RWPE1 (cell line): Measurements from ENCODE around the gene PGBD1.
A peak's percentile ranks its signal among the peaks of the same experiment; 100 is the strongest.

Source experiments
- CTCF ChIA-PET: fragments of 350-600 bp; sonication (Branson Sonifier 250); formaldehyde crosslinking; extraction: SDS; loops from one replicate; lab custom pipeline; 2021; lab: Yijun Ruan, JAX
- POLR2A ChIA-PET: fragments of 400-600 bp; formaldehyde crosslinking; extraction: SDS; loops from one replicate; lab custom pipeline; 2020; ENCODE audit warnings: antibody characterized with exemption; ENCODE audit not compliant: low non-redundant PET; lab: Yijun Ruan, JAX
- DNase-seq: peaks from one replicate; pipeline ENCODE4 v3.0.0; 2012; ENCODE audit warnings: low spot score
- H3K27ac ChIP-seq: fragments of 450-650 bp; 2 replicates; pipeline ENCODE4 v1.5.1; 2017
- CTCF ChIP-seq: fragments of 450-650 bp; conservative IDR thresholded peaks from 2 replicates; pipeline ENCODE4 v1.5.1; 2017; ENCODE audit warnings: low read depth, mild to moderate bottlenecking

PGBD1 gene

DNA sequence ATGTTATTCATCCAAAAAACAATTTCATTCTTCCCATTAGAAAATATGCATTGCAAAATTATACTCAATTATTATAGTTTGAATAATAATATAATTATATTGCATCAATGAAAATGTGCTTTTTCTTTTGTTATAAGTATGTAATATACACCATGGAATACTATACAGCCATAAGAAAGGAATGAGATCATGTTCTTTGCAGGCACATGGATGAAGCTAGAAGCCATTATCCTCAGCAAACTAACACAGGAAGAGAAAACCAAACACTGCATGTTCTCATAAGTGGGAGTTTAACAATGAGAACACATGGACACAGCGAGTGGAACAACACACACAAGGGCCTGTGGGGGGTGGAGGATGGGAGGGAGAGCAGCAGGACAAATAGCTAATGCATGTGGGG is 24.3 kb upstream of the PGBD1 start:
- ChIA-PET CTCF (no interaction called here), POLR2A (no interaction called here)
- no peak for DNase-seq

DNA sequence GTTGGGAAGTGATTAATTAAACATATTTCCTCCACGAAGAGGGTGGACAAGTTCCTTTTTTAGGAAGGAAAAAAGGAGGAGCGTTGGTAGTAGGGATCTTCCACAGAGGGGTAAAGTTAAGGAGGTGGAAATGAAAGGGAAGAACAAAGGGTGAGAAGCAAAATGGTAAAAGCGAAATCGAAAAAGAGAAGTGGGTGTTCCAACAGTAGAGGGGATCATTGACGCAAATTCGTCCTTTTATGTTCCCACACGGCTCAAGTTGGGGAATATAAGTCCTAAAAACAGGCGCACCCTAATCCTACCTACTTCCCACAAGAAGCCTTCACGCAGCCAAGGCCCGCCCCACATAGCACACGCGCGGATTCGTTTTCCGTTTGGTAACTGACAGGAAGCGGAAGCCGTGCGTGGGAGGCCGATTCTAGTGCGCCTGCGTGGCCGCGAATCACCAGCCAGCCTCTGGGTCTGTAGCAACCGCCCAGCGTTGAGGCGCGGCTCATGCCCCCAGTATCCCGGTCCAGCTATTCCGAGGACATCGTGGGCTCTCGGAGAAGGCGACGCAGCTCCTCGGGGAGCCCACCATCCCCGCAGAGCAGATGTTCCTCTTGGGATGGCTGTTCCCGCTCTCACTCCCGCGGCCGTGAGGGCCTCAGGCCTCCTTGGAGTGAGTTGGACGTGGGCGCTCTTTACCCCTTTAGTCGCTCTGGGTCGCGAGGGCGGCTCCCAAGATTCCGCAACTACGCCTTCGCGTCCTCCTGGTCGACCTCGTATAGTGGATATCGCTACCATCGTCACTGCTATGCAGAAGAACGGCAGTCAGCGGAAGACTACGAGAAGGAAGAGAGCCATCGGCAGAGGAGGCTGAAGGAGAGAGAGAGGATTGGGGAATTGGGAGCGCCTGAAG is 22.2 kb upstream of the PGBD1 start, which contains the start of gene NKAPL:
Gene NKAPL (plus strand): TSS at position 421 of the 901 bp plus-strand sequence. CDS start 75 bp downstream, at position 496.
- no peak for DNase-seq

More for the DNA sequence above, 24.3 kb upstream of the PGBD1 start:
- no peak overlapping the region for H3K27ac ChIP-seq
- TF ChIP-seq CTCF = no peak

DNA sequence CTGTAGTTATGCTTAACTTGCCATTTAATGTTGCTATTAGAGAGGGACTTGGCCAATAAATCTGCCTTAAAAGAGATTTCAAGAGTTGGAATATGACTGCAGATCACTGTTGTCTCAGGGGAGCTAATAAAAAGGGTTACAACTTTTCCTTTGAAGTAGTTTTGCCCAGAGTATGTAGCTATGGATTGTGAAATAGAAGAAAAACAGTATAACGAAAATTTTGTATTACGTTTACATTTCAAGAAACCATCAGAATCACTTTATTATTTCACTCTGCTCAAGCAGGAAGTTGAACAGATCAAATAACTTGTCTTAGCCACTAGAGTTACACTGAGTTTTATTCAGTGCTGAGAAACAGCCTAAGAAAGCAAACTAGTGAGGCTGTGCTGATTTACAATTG is 17.4 kb upstream of the PGBD1 start:
- TF ChIP-seq CTCF = no peak
- H3K27ac ChIP-seq = no peak overlapping the region
- CTCF ChIA-PET = no interaction called here
- DNase-seq = no peak
- POLR2A ChIA-PET = no interaction called here

More for the DNA sequence above, 22.2 kb upstream of the PGBD1 start, which contains the start of gene NKAPL:
- no peak within 1 kb of the TSS for H3K27ac ChIP-seq
- CTCF ChIA-PET = no interaction called here
- TF ChIP-seq CTCF = no peak
- POLR2A ChIA-PET = no interaction called here

DNA sequence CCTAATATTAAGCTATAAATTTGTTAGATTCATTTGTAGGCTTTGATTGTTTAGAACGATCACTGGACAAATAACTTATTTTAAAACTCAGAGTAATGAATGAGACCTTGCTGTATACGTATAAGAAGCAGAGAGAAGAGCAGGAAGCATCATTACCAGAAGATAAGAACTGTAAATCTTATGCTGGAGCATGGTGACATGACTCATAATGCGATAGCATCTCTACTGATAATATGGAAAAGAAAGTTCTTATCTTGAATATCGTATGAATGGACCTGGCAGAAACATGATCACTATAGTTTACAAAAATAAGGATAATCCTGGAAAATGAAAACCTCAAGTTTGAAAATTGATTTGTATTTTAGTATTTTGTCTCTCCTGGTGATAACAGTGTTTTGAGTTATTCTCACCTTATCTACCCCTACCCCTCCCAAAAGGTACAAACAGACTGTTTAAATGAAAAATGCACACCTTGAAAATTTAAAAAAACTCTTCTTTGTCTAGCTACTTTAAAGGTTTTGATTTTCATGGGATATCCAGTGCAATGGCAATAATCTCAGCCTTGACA is 16.5 kb upstream of the PGBD1 start:
- DNase-seq = no peak
- POLR2A ChIA-PET = no interaction called here
- TF ChIP-seq CTCF = no peak
- CTCF ChIA-PET = interaction anchor here (0.7 kb wide), 1 partner anchor 109 kb away, joined by 3 read pairs; no protein-coding TSS in a partner anchor
- H3K27ac ChIP-seq = no peak overlapping the region

DNA sequence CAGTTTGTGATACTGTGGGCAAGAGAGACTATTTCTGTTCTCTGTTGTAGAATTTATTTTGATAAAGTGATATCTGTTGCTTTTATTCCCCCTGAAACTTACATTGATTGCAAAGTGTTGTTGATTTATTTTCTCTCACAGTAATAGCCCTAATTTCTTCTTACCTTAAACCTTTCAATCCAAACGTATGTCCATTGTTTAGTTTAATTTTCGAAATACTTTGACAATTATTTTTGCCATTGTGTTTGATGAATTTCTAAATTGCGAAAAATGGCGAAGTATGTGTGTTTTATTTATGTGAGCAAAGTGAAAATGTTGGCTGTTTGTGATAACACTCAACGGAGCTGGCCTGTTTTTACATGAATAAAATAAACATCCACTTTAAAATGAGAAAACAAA is 14.8 kb upstream of the PGBD1 start:
- TF ChIP-seq CTCF = no peak
- ChIA-PET CTCF (interaction anchor here (0.6 to 0.9 kb wide), 3 partner anchors 61 to 117 kb away, joined by 3 read pairs; no protein-coding TSS in a partner anchor), POLR2A (interaction anchor here (0.6 to 2.0 kb wide), 3 partner anchors 14 to 86 kb away, joined by 4 read pairs; partner anchors contain the start of gene ZKSCAN4)
- peak overlapping the region; percentile 80 for H3K27ac ChIP-seq
- no peak for DNase-seq

DNA sequence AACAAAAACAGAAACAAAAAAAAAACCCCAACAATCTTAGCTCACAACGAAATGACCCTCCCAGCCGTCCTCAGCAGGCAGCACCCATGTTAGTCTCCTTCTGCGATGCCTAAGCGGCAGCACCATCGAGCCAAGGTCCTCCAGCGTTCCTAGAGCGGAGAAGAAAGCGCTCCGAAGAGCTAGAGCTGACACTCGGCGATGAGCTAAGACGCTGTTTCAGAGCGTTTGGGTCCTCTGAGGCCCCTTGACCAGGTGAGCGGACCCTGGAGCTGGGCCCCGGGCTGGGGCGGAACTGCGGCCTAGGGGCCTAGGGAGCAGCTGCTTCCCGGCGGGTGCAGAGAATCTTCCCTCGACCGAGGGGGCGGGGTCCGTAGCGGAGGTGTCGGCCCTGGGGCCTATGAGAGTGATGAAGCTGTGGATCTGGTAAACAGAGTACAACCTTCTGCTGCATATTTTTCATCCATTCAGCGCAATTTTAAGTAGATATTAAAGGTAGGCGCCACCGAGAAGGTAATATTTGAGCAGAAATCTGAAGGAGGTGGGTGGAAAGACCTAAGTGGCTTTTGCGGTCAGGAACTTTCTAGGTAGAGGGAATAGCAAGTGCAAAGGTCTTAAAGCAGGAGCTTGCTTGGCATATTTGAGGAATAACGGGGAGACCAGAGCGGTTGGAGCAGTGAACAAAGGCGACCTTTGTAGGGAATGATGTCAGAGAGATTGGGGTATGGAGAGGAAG is 14.2 kb upstream of the PGBD1 start, which contains the start of gene ZSCAN26:
Gene ZSCAN26 (plus strand): TSS at position 182 of the 733 bp plus-strand sequence. CDS start 4,777 bp downstream, outside the sequence.
- DNase-seq = peak; percentile 79
- POLR2A ChIA-PET = interaction anchor here (0.6 to 2.0 kb wide), 3 partner anchors 14 to 85 kb away, joined by 4 read pairs; partner anchors contain the start of gene ZKSCAN4
- H3K27ac ChIP-seq = peak within 1 kb of the TSS; percentile 80
- no peak for TF ChIP-seq CTCF
- CTCF ChIA-PET = interaction anchor here (0.6 kb wide), 1 partner anchor 60 kb away, joined by 3 read pairs; no protein-coding TSS in a partner anchor
